Panc1 (cell line): ENCODE measurements around the gene GCK. TPM values are rescaled to one million over a fixed set of nuclear protein-coding genes. Genes with fewer than 3 reads are reported as not detected.
"Not testable (repeated sequence)": the region's sequence is repeated elsewhere in the genome, so short reads cannot be mapped to it uniquely, and the experiment has no call there.

Source experiments
- ATAC-seq: fragments of 200-7000 bp; cut with Tn5 transposase; 2 replicates; pipeline ENCODE4 v1.9.1; 2020; ENCODE audit warnings: mild to moderate bottlenecking, moderate library complexity
- BruUV-seq: library from RNA; stranded (reverse); fragments of 400-500 nt; replicated peaks from 2 replicates; lab custom pipeline; 2021; lab: Mats Ljungman, UMichigan
- CTCF ChIA-PET: fragments of 300-600 bp; sonication (Branson Sonifier 250); formaldehyde crosslinking; loops from one replicate; lab custom pipeline; 2022; ENCODE audit warnings: antibody characterized with exemption; lab: Charles Lee
- POLR2A ChIA-PET: fragments of 300-600 bp; sonication (Branson Sonifier 250); formaldehyde crosslinking; loops from one replicate; lab custom pipeline; 2022; ENCODE audit warnings: antibody characterized with exemption; lab: Charles Lee
- DNase-seq: peaks from one replicate; pipeline ENCODE4 v3.0.0-alpha.2; 2010; ENCODE audit warnings: low read depth, low spot score
- H3K27ac ChIP-seq: 2 replicates; pipeline ENCODE4 v1.5.1; 2011; ENCODE audit warnings: mild to moderate bottlenecking, low read length, inconsistent platforms
- H3K27me3 ChIP-seq: fragments of 200-500 bp; sonication (Bioruptor generic); 2 replicates; pipeline ENCODE4 v1.6.0; 2014; ENCODE audit warnings: low read length, inconsistent platforms; ENCODE audit not compliant: control insufficient read depth, insufficient read depth
- H3K36me3 ChIP-seq: fragments of 200-500 bp; sonication (Bioruptor generic); 2 replicates; pipeline ENCODE4 v1.5.1; 2014; ENCODE audit warnings: inconsistent platforms, mild to moderate bottlenecking, low read length, moderate library complexity; ENCODE audit not compliant: control insufficient read depth, insufficient read depth
- H3K4me1 ChIP-seq: 2 replicates; pipeline ENCODE4 v1.5.1; 2011; ENCODE audit warnings: inconsistent platforms, mild to moderate bottlenecking, low read length, moderate library complexity; ENCODE audit not compliant: control insufficient read depth, insufficient read depth
- H3K4me3 ChIP-seq, 2 experiments: 2 replicates each; pipeline ENCODE4 v1.5.1; 2011 to 2012; ENCODE audit warnings: low read depth in 2 of 2, low read length in 2 of 2, mild to moderate bottlenecking in 2 of 2, inconsistent platforms in 1 of 2, moderate library complexity in 1 of 2
- H3K9me3 ChIP-seq: fragments of 200-500 bp; sonication (Bioruptor generic); 2 replicates; pipeline ENCODE4 v1.5.1; 2014; ENCODE audit warnings: low read depth, mild to moderate bottlenecking, inconsistent platforms, low read length, moderate library complexity; ENCODE audit not compliant: control insufficient read depth, insufficient read depth
- POLR2AphosphoS5 ChIP-seq: IDR thresholded peaks from 2 replicates; pipeline ENCODE4 v1.6.1; 2012; ENCODE audit warnings: mild to moderate bottlenecking, low read depth, low read length, moderate library complexity
- SIN3A ChIP-seq: IDR thresholded peaks from 2 replicates; pipeline ENCODE4 v1.6.1; 2012; ENCODE audit warnings: low read depth, mild to moderate bottlenecking, low read length, moderate library complexity, borderline replicate concordance; ENCODE audit not compliant: insufficient read depth
- TCF7L2 ChIP-seq: IDR thresholded peaks from 2 replicates; pipeline ENCODE4 v1.6.1; 2011; ENCODE audit warnings: mild to moderate bottlenecking, low read depth, low read length, inconsistent platforms
- in situ Hi-C: cut with HindIII; loops from 2 replicates; pipeline ENCODE4 v1.10.0; 2016; ENCODE audit warnings: low sequenced_read_pairs, low pct_unique_long_range_greater_than_20kb
- intact Hi-C: fragments of 100-400 bp; cut with micrococcal nuclease; formaldehyde crosslinking; loops from one replicate; pipeline ENCODE4 v1.10.0; 2022; ENCODE audit not compliant: unreplicated experiment
- total RNA-seq: library from RNA; stranded (reverse); gene quantifications from one replicate; pipeline ENCODE4 v1.2.1, GENCODE V29; 2021; ENCODE audit not compliant: unreplicated experiment
- TF ChIP-seq, protein P1 (sequence below), 2 experiments: IDR thresholded peaks; 2 replicates each; pipeline ENCODE4 v1.6.1; 2011 to 2012; ENCODE audit warnings: low read depth in 2 of 2, control low read depth in 1 of 2, low read length in 1 of 2, mild to moderate bottlenecking in 1 of 2, moderate library complexity in 1 of 2; ENCODE audit not compliant: insufficient read depth in 1 of 2
- TF ChIP-seq, protein P2 (sequence below): fragments of 450-650 bp; IDR thresholded peaks from 2 replicates; pipeline ENCODE4 v1.5.1; 2017; ENCODE audit warnings: mild to moderate bottlenecking

The GCK gene
- total RNA-seq, 1 experiment from 2014 or later: 0.36 TPM

DNA sequence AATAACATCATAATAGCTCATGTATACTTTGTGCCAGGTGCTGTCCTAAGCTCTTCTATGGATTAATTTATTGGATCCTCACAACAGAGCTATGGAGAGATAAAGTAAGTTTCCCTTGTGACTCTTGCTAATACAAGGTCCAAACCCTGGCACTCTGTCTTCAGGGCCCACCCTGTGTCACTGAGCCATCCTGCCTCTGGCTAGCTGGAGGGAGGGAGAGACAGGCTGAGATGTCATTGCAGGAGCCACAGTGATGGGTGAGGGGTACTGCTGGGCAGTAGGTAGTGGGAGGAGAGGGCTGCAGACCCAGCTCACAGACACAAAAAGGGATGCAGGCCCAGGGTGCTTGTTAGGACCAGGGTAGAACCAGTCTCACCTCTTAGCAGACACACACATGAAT is 16.9 kb downstream of the GCK start:
- H3K4me3 ChIP-seq: no peak overlapping the region
- no peak for TF ChIP-seq TCF7L2
- no peak for ATAC-seq
- in situ Hi-C loops: no loop called here
- H3K9me3 ChIP-seq: no peaks in the 10 kb centered on the region
- POLR2A ChIA-PET: interaction anchor here (0.6 kb wide), 1 partner anchor 9 kb away, joined by 3 read pairs; no protein-coding TSS in a partner anchor
- BruUV-seq: no TSS peak
- no peaks in the 10 kb centered on the region for H3K36me3 ChIP-seq
- no peaks in the 10 kb centered on the region for H3K4me1 ChIP-seq
- no peak for DNase-seq
- CTCF ChIA-PET: no interaction called here
- intact Hi-C loops: no loop called here
- no peak overlapping the region for H3K27ac ChIP-seq
- H3K27me3 ChIP-seq: no peaks in the 10 kb centered on the region

DNA sequence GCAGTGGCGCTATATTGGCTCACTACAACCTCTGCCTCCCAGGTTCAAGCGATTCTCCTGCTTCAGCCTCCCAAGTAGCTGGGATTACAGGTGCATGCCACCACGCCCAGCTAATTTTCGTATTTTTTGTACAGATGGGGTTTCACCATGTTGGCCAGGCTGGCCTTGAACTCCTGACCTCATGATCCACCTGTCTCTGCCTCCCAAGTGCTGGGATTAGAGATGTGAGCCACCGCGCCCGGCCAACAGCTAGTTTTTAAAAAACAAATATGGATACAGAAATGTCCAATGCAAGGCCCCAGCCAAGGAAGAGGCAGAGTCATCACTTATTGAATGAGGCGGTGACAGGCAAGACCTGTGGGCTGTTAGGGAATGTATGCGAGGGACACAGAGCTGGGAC is 17.3 kb downstream of the GCK start:
- H3K27me3 ChIP-seq, CTCF ChIA-PET, H3K4me3 ChIP-seq, DNase-seq, H3K9me3 ChIP-seq, in situ Hi-C loops, BruUV-seq, intact Hi-C loops, ATAC-seq, H3K36me3 ChIP-seq, H3K4me1 ChIP-seq, H3K27ac ChIP-seq: not testable (repeated sequence)
- POLR2A ChIA-PET: interaction anchor here (0.6 kb wide), 1 partner anchor 10 kb away, joined by 3 read pairs; no protein-coding TSS in a partner anchor

DNA sequence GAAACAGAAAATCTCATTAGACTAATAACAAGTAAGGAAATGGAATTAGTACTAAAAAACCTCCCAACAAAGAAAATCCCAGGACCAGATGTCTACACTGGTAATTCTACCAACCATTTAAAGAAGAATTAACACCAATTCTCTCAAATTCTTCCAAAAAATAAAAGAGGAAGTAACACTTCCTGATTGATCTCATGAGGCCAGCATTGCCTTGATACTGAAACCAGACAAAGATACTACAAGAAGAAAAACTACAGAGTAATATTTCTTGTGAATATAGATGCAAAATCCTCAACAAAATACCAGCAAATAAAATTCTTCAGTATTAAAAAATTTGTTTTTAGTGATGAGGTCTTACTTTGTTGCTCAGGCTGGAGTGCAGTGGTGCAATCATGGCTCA is 21.3 kb downstream of the GCK start:
- intact Hi-C loops: no loop called here
- TF ChIP-seq, protein P1, sequence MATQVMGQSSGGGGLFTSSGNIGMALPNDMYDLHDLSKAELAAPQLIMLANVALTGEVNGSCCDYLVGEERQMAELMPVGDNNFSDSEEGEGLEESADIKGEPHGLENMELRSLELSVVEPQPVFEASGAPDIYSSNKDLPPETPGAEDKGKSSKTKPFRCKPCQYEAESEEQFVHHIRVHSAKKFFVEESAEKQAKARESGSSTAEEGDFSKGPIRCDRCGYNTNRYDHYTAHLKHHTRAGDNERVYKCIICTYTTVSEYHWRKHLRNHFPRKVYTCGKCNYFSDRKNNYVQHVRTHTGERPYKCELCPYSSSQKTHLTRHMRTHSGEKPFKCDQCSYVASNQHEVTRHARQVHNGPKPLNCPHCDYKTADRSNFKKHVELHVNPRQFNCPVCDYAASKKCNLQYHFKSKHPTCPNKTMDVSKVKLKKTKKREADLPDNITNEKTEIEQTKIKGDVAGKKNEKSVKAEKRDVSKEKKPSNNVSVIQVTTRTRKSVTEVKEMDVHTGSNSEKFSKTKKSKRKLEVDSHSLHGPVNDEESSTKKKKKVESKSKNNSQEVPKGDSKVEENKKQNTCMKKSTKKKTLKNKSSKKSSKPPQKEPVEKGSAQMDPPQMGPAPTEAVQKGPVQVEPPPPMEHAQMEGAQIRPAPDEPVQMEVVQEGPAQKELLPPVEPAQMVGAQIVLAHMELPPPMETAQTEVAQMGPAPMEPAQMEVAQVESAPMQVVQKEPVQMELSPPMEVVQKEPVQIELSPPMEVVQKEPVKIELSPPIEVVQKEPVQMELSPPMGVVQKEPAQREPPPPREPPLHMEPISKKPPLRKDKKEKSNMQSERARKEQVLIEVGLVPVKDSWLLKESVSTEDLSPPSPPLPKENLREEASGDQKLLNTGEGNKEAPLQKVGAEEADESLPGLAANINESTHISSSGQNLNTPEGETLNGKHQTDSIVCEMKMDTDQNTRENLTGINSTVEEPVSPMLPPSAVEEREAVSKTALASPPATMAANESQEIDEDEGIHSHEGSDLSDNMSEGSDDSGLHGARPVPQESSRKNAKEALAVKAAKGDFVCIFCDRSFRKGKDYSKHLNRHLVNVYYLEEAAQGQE (IDR thresholded peaks at IDR 0.05; ENCODE audit: insufficient read depth in 1 of 2, low read depth in 2 of 2, low read length in 1 of 2): no peak
- no peak for TF ChIP-seq TCF7L2
- TF ChIP-seq POLR2AphosphoS5: no peak
- TF ChIP-seq, protein P2, sequence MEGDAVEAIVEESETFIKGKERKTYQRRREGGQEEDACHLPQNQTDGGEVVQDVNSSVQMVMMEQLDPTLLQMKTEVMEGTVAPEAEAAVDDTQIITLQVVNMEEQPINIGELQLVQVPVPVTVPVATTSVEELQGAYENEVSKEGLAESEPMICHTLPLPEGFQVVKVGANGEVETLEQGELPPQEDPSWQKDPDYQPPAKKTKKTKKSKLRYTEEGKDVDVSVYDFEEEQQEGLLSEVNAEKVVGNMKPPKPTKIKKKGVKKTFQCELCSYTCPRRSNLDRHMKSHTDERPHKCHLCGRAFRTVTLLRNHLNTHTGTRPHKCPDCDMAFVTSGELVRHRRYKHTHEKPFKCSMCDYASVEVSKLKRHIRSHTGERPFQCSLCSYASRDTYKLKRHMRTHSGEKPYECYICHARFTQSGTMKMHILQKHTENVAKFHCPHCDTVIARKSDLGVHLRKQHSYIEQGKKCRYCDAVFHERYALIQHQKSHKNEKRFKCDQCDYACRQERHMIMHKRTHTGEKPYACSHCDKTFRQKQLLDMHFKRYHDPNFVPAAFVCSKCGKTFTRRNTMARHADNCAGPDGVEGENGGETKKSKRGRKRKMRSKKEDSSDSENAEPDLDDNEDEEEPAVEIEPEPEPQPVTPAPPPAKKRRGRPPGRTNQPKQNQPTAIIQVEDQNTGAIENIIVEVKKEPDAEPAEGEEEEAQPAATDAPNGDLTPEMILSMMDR: no peak
- no peak for TF ChIP-seq SIN3A
- ChIA-PET POLR2A (interaction anchor here (0.6 kb wide), 1 partner anchor 834 kb away, joined by 4 read pairs; no protein-coding TSS in a partner anchor), CTCF (no interaction called here)
- Histone ChIP-seq H3K36me3 (no peaks in the 10 kb centered on the region), H3K9me3 (no peaks in the 10 kb centered on the region), H3K27me3 (no peaks in the 10 kb centered on the region), H3K4me1 (no peaks in the 10 kb centered on the region), H3K27ac (no peak overlapping the region), H3K4me3 (no peak overlapping the region)
- BruUV-seq: no TSS peak
- in situ Hi-C loops: no loop called here
- ATAC-seq (no peak), DNase-seq (no peak)
